Activated CD4-positive, alpha-beta T cell treated with anti-CD3 and anti-CD28 coated beads, Interleukin-10, Interleukin-2, amounts not matched to agents 100 ng/mL and 50 ng/mL, durations not matched to agents 16 hours and 8 hours (primary cell): Measurements from ENCODE around the gene DOCK2.
"Not testable (repeated sequence)": the region's sequence is repeated elsewhere in the genome, so short reads cannot be mapped to it uniquely, and the experiment has no call there.

Source experiments
- DNase-seq: peaks from one replicate; pipeline ENCODE4 v3.0.0-alpha.2; 2020

Gene DOCK2

DNA sequence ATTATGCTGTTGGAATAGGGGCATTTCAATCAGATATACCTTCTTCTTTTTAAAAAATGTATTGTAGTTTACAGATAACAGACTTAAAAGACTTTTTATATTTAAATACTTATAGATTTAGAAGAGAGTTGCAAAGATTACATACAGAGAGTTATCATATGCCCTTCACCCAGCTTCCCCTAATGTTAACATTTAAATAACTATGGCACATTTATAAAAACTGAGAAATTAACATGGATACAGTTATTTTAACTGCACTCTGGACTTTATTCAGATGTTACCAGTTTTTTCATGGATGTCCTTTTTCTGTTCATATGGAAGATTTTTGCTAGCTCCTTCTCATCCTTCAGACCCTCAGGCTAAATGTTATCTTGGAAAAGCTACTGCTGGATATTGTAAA, 123.2 kb downstream of the DOCK2 start:
- no peak for DNase-seq

DNA sequence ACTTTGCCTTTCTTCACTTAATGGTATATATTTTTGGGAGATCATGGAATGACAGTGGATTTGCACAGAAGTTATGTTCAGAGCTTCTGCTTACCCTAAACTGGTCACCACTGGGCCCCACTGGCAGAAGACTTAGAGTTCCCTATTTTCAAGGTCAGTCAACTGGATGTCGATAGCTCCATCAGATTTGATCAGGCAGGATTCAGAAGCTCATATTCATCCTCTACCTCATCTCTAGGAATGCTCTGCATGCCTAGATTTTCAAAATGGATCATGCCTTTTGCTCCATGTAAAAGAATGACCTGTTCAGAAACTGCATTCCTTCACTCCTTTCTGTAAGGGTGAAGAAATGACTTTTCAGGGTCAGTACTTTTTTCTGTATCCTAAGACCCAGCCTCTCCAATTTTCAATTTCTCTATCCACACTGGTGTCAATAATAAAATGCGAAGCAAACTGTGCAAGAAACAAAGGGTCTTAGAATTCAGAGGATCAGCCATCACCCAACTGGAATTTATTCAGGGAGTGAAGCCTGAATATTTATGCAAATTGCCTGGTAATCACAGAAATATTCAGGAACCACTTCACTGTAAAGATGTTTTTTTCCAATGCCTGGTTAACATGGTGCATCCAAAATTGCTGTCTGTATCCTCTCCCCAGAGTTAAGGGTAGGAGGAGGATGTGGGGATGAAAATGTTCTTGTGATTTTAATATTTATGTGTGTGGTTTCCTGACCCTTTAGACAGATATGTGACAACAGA, 125.4 kb downstream of the DOCK2 start:
- no peak for DNase-seq

DNA sequence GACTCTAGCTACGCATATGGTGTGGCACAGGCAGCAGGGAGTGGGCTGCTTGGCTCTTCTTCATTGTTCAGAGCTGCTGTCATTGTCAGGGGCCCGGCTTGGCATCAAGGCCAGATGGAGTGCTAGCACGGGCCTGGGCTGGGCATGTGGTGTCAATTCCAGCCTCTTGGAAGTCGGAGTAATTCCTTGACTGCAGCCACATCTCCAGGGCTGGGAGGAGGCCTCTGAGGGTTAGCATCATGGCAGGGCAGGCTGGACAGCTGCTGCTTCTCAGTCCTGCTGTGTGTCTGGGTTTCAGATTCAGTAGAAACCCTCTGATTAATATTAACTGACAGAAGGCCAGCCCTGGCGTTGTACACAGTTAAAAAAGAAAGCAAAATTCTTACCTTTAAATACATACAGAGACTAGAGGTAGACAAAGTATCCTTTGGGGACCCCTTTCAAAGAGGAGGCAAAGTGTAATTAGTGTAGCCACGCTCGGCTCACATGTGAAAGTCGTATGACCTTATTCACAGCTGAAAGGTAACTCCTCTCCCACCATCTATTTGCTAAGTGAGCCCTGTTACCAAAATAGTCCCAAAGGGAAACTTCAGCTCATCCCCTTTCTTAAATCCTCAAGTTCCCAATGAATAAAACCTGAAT, 126.4 kb downstream of the DOCK2 start:
- no peak for DNase-seq

DNA sequence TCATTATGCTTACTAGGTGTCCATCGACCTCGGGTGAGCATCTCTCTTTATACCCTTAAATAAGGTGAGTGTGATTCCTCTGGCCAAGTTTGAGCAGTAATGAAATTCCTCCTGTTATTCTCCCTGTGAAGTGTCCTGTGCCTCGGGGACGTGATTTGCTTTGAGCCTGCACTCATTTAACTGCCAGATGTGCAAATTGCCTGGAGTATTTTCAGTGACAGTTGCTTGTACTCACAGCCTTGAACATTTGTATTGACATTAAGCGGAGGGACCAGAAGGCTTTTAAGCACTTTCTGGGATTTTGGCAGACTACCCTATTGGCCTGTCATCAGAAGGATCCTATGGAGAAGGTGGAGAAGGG, 126.9 kb downstream of the DOCK2 start:
- DNase-seq: no peak

DNA sequence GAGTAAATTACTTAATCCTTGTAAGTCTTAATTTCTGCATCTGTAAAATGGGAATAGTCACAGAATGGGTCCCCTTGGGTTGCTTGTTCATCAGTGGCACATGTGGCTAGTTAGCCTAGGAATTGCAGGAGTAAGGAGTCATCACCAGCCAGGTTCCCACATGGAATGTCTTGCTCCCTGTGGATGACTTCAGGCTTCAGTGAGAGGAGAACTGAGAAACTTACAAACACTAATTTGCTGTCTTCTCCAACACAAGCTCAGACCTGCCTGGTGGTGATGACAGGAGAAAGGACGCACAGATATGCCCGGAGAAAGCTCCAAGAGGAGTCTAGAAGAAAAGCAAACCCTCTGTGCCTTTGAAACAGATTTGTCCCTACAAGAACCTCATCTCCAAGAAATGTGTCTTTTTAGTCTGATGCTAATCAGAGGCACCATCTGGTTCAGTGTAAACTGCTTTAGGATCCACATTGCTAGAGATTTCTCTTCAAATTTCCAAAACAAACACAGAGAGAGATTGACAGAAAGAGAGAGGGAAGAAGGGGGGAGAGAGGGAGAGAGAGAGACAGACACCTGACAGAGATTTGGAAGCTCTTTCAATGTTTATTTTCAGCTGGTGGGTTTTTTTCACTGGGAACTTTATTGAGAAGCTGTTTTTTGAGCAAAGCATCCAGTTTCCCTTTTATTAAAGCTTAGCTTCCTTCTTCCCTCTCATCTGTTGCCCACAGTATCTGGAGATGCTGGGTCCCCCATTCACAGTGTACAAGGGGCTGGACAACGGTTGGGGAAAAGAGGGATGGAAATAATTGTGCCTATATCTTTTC, 128.3 kb downstream of the DOCK2 start:
- DNase-seq: no peak

DNA sequence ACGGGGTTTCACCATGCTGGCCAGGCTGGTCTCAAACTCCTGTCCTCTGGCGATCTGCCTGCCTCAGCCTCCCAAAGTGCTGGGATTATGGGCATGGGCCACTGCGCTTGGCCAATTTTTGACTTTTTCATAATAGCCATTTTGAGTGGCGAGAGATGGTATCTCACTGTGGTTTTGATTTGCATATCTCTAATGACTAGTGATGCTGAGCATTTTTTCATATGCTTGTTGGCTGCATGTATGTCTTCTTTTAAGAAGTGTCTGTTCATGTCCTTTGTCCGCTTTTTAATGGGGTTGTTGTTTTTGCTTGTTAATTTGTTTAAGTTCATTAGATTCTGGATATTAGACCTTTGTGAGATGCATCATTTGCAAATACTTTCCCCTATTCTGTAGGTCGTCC, 129.9 kb downstream of the DOCK2 start:
- DNase-seq: not testable (repeated sequence)

DNA sequence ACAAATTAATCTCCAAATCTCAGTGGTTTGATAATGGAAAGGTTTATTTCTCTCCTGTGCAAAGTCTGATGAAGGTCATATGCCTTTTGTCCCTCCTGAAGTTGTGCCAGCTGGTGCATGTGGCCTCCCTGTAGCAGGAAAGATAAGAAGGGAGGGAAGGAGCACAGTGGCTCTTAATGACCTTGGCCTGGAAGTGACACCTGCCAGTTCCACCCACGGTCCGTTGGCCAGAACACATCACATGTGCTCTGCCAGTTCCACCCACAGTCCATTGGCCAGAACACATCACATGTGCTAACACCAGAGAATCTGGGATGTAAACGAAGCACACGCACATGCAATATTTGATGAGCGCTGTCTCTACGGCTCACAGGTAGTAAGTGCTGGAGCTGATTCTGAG, 130.9 kb downstream of the DOCK2 start:
- no peak for DNase-seq

DNA sequence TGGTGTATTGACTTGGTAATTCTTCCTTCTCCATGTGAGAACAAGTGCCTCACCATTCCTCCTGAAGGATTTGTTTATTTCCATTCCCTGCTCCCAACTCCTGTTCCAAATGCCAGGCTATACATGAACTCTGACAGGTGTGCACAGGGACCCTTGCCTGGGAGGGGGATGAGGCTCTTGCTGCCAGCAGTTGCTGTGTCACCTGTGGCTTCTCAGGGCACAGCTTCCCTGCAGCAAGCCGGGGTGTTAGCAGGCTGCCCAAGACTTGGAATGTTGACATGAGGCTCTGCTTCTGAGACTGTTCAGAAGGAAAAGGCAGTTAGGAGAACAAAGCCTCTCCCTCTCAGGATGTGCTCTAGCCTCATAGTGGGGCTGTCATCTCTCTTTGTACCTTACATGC, 131.3 kb downstream of the DOCK2 start:
- no peak for DNase-seq

DNA sequence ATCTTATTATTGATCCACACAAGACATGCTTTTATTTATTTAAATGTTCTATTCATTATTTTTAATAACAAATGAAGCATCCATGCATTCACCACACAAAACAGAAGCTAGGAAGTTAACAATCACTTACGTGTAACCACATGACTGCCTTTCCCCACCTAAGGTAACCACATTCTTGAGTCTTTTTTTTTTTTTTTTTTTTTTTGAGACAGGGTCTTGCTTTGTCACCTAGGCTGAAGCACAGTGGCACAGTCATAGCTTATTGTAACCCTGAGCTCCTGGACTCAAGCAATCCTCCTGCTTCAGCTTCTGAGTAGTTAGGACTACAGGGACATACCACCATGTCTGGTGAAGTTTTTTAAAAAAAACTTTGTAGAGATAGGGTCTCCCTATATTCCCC, 133.0 kb downstream of the DOCK2 start:
- DNase-seq: no peak

DNA sequence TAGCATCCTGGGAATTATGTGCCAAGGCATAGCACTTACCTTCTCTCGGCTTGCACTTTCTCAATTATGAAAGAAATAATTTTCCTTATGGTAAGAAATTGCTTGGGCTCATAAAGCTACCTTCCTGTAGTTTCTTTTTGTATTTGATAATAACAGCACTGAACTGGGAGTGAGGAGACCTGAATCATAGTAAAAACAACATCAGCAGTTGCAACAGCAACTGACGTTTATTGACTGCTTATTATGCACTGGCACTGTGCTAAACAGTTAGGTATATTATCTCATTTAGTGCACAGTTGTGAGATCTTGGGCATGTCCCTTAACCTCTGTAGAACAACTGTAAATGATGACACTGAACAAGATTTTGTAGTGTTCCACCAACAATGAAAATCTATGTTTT, 135.2 kb downstream of the DOCK2 start:
- DNase-seq: no peak

DNA sequence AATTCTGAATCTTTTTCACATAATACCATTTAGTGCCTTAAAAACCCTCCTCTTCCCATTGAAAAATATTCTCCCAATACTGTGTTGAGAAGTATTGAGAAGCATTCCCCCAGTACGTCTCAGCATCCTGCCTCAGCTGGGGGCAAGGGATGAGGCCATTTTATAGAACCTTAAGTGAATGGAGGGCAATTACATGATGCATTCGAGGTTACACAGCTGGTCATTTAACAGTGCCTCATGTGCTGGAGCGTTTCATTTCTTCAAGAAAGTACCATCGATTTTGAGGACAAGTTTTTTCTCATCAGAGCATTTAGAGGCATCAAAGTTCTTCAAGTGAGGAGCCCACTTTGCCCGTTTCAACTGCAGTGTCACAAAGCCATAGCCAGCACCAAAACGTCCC, 135.6 kb downstream of the DOCK2 start:
- DNase-seq: no peak

DNA sequence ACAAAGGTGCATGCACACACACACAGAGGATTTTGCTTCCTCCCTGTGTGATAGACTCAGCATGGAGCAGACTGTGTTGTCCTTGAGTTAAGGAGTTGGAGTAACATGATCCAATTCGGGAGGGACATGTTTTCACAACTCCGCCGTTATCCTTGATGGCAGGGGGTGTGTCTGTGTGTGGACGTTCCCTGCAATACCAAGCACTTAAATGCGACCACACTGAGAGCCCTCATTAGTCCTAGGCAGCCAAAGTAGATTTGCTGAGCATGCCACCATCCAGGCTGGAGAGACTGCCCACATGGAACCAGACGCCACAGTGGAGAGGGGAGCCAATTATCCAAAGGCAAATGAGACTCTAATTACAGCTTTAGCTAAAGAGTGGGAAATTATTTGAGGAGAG, 140.1 kb downstream of the DOCK2 start:
- DNase-seq: no peak

DNA sequence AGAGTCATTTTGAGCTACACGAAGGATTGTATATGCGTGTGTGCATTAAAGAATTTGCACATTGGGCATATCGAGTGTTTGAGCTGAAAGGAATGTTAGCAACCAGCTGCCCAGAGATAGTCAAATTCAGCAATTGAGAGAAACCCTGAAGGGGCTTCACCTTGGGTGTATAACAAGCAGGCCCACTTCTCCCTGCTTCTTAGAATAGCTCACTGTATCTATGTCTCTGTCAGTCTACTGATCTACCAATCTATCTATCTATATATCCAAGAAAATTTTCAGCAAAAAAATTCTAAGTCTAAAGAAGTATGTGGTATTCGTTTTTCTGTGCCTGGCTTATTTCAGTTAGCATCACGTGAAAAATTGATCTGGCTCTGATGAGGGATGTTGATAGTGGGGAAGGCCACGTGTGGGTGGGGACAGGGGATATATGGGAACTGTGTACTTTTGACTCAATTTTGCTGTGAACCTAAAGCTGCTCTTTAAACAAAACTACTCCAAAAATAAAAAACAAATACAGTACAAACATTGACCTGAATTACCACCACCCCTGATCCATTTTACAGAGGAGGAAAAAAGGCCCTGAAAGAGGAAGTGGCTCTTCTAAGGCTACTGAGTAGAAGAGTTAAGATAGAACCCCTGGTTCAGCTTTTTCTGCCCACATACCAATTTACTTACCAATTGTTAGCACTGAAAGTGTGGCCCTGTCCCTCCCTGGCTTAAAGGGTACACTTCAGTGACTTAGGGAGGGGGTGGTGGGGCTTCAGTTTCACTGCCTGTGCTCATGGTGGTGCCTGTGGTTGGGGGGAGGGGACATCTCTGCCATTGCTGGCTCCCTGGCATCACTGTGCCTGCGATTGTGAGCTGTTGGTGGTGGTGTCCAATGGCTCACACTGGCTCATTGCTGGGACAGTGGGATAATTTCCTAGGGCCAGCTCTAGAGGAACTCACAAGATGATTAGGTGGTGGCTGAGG, 141.8 kb downstream of the DOCK2 start:
- DNase-seq: no peak

DNA sequence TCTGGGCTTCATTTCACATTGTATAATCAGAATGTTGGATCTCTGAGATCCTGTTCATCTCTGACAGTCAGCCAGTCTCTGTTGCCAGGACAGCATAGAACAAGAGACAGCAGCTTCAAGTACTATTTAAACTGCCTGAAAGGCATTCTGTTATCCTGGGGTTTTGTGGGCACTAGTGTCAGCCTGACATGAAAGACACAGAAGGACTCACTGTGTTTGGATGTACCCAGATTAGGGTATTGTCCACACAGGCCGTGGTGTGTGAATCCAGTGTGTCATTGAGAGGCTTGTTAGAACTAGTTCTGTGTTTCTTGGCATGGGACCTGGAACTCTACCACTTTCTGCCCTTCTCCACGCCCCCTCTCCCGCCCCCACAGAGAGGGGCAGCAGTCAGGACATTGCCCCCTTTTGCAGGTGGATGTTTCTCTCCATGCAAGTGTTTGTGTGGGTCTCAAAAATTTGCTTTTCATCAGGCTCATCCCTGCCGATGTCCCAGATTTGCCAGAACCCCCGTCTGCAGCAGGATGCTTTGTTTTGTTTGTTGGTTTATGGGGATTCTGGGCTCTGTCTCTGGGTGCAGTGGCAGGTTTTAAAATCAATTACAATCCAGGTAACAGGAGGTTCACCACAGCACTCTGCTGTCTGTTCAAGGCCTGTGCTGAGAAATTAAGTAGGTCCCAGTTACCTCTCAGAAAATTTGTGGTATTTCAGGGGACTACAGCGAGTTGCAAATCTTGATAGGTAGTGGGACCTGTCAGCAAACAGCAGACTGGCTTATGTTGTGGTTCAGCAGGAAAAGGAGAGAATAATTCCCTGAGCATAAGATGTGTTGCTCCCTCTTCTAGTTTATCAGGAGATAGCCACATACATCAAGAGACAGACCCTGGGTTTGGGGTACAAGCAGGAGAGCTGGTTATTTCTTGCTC, 144.6 kb downstream of the DOCK2 start:
- DNase-seq: no peak

DNA sequence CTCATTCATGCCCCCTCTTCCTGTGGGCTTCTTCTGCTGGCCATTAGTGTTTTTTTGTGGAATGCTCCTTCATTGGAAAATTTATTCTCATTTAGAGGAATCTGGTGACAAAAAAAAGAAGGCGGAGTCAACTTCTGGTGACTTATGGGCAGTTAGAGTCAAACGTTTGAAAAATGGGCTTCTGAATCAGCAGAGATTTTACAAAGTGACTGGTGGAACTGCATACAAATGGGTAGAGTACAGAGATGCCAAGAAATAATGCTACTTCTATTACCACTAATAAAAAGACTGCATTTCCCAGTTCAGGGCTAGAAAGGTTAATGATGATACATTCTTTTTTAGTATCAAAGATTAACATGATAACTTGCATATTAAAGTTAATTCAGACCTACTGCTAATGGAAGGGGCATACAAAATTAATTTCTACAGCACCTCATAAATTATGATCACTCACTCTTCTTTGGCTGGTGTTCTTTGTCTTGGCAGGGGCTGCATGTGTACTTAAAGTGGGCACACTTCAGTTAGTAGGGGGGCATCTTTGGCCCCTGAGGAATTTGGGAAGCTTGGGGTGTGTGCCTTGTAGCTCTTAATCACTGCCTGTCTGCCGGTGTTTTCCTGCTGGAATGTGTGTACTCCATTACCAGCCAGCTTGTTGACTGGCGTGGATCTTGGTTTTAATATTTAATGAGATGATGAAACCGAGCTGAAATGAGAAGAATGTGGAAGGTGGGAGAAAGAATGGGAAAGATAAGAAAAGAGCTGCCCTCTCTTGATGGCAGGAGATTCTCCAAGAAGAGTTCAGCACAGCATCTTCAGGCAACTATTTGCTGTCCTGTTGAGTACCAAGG, 148.9 kb downstream of the DOCK2 start:
- no peak for DNase-seq

DNA sequence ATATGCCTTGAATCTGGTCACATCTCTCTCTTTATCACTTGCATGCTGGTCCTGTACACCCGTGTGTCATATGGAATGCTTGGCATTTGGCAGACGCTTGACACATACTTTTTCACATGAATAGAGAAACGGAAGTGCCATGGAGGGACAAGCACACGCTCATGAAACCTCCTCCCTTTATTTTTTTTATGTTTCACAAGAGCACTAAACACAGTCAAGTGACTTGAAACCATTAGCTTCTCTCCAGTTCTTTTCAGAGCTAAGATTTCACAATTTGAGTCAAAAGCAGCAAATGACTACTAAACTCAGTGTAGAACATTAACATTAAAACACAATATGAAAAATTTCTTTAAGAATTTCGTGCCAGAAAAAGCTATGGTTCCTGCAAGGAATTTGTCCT, 151.1 kb downstream of the DOCK2 start:
- DNase-seq: no peak

DNA sequence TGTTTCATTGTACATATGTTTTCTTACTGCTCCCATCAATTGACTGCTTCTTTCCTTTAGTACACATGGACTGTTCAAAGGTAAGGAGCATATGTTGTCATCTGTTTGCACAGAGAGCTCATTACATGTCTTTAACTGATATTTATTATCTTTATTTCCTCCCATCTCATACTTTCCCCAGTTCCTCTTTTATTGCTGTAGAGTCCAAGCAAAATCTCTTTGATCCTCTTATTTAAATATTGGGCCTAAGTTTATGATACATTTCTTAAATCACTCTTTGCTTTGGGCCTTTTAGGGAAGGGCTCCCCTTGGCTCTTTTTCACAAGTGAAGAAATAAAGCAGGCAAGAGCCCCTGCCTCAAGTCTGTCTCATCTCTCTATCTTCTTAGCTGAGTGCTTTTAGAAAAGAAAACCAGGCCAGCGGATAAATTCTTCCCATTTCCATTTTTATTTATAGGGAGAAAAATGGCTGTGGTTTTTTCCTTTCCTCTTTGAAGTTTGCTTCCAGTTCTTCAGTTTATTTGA, 152.4 kb downstream of the DOCK2 start:
- DNase-seq: no peak

DNA sequence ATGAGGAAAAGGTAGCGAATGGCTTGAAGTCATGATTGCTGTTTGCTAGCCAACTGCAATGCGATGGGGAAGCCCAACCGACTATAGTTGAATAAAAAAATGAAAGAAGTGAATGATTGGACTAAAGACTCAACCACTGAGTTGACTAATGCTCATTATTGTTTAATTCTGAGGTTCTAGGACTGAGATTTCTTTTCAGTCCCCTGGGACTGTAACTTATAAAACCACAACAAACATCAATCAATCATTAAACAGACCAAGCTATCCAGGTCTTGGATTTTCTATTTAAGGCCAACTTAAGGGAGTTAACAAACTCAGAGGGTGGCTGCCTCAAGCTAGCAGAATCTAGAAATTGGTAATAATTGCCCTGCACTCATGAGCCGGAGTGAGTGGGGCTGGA, 154.2 kb downstream of the DOCK2 start:
- no peak for DNase-seq

DNA sequence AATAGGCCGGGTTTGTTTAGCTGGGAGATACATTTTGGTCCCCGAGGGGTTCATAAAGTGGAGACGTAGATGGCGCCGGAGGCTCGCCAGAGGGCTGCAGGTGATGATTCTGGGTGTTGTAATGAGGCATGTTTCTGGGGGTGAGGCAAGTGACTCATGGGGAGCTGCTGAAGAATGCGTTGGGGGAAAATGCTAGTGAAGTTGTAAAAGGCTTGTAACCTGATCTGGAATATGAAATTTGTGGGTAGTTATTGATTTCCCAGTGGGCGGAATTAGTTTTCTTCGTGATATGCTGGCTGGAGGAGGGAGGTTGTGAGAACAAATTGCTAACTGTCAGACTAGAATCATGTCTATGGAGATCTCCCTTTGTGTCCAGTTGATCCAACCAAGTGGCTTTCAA, 158.3 kb downstream of the DOCK2 start:
- DNase-seq: no peak

DNA sequence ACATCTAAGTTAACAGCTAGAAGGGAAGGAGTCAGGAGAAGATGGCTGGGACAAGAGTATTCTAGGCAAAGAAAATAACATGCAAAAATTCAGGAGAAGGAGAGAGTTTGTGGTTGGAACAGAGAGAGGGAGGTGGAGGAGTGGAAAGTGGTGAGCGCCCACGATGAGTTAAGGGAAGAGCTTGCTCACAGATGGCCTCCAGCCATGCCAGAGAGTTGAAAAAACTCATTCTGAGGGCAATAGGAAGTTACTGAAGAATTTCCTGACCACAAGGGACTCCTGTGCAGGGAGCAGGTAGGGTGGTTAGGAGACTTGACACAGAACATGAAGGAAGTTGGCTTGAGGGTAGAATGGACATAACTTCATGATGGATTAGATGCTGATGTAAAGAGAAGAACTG, 159.7 kb downstream of the DOCK2 start:
- DNase-seq: no peak

DNA sequence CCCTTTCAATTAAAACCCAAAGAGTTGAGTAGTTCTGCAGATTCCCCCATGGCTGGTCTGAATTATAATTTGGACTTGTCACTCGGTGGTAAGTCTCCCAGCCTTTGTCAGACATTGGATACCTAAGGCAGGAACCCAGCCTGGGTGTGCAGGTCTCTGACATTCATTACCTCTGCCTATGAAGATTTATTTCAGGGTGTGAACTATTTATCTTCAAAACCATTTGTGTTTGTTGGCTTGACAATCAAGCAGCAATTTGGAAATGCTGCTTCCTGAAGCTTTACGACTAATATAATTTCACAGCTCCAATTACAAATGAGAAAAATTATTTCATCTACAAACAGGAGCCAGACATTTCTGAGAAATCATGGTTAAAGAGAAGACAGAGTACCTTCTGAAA, 160.5 kb downstream of the DOCK2 start:
- DNase-seq: no peak
